ENCODE data around the gene G6PC3.

G6PC3 gene

GRCh38 chr17:44074911-44075285 is 4.4 kb downstream of the G6PC3 start:
- Histone ChIP-seq H3K27ac (ENCODE audit: low read length) (no peak overlapping the region), H3K9ac (ENCODE audit: low read length) (no peak overlapping the region)

GRCh38 chr17:44075598-44076293 is 5.2 kb downstream of the G6PC3 start:
- H3K4me3 ChIP-seq (ENCODE audit: low read length), result no peak overlapping the region
- H3K79me2 ChIP-seq (ENCODE audit: low read length), result peaks cover 25% of the 10 kb centered on the region
- H3F3A ChIP-seq (ENCODE audit: insufficient read depth, low read length), result peaks cover 11% of the 10 kb centered on the region
- no peak overlapping the region for H2AFZ ChIP-seq (ENCODE audit: low read length)
- DNase-seq, result no peak
- no peak for TF ChIP-seq EZH2phosphoT487 (IDR thresholded peaks at IDR 0.05; ENCODE audit: low read length)
- TF ChIP-seq EZH2 (optimal IDR thresholded peaks at IDR 0.05; ENCODE audit: low read depth, low read length), result no peak
- no peak for TF ChIP-seq CTCF (IDR thresholded peaks at IDR 0.05; ENCODE audit: low read length)
- H3K36me3 ChIP-seq (replicated peaks; ENCODE audit: insufficient read depth, low read length), result no peaks in the 10 kb centered on the region
- no peaks in the 10 kb centered on the region for H4K20me1 ChIP-seq (ENCODE audit: insufficient read depth, low read length)
- H3K27ac ChIP-seq (ENCODE audit: low read length), result no peak overlapping the region
- H3K9me2 ChIP-seq (replicated peaks; ENCODE audit: insufficient read depth, low read length), result no peaks in the 10 kb centered on the region
- H3K9me3 ChIP-seq (replicated peaks; ENCODE audit: insufficient read depth, low read length), result no peaks in the 10 kb centered on the region
- H3K27me3 ChIP-seq (replicated peaks; ENCODE audit: insufficient read depth, low read length), result no peaks in the 10 kb centered on the region
- peaks cover 6% of the 10 kb centered on the region for H3K4me1 ChIP-seq (ENCODE audit: low read length)
- H3K4me2 ChIP-seq (ENCODE audit: low read depth, low read length), result no peak overlapping the region
- H3K9ac ChIP-seq (ENCODE audit: low read length), result no peak overlapping the region

More at GRCh38 chr17:44074911-44075285, 4.4 kb downstream of the G6PC3 start:
- no peak overlapping the region for H3K4me2 ChIP-seq (ENCODE audit: low read depth, low read length)
- TF ChIP-seq EZH2phosphoT487 (IDR thresholded peaks at IDR 0.05; ENCODE audit: low read length), result no peak
- TF ChIP-seq CTCF (IDR thresholded peaks at IDR 0.05; ENCODE audit: low read length), result no peak
- TF ChIP-seq EZH2 (optimal IDR thresholded peaks at IDR 0.05; ENCODE audit: low read depth, low read length), result no peak
- peaks cover 25% of the 10 kb centered on the region for H3K79me2 ChIP-seq (ENCODE audit: low read length)
- no peak overlapping the region for H3K4me3 ChIP-seq (ENCODE audit: low read length)
- H3F3A ChIP-seq (ENCODE audit: insufficient read depth, low read length), result peaks cover 16% of the 10 kb centered on the region
- no peaks in the 10 kb centered on the region for H3K9me2 ChIP-seq (replicated peaks; ENCODE audit: insufficient read depth, low read length)
- H2AFZ ChIP-seq (ENCODE audit: low read length), result no peak overlapping the region
- no peaks in the 10 kb centered on the region for H4K20me1 ChIP-seq (ENCODE audit: insufficient read depth, low read length)
- no peak for DNase-seq
- no peaks in the 10 kb centered on the region for H3K27me3 ChIP-seq (replicated peaks; ENCODE audit: insufficient read depth, low read length)
- H3K4me1 ChIP-seq (ENCODE audit: low read length), result peaks cover 8% of the 10 kb centered on the region
- no peaks in the 10 kb centered on the region for H3K36me3 ChIP-seq (replicated peaks; ENCODE audit: insufficient read depth, low read length)
- H3K9me3 ChIP-seq (replicated peaks; ENCODE audit: insufficient read depth, low read length), result no peaks in the 10 kb centered on the region

- Histone ChIP-seq H3K27me3 (replicated peaks; ENCODE audit: insufficient read depth, low read length) (no peaks in the 10 kb centered on the region), H3K9me2 (replicated peaks; ENCODE audit: insufficient read depth, low read length) (no peaks in the 10 kb centered on the region), H4K20me1 (ENCODE audit: insufficient read depth, low read length) (no peaks in the 10 kb centered on the region), H2AFZ (ENCODE audit: low read length) (no peak overlapping the region), H3K4me3 (ENCODE audit: low read length) (no peak overlapping the region), H3K4me1 (ENCODE audit: low read length) (peaks cover 2% of the 10 kb centered on the region), H3K27ac (ENCODE audit: low read length) (no peak overlapping the region), H3K9ac (ENCODE audit: low read length) (no peak overlapping the region), H3F3A (ENCODE audit: insufficient read depth, low read length) (no peaks in the 10 kb centered on the region), H3K4me2 (ENCODE audit: low read depth, low read length) (no peak overlapping the region), H3K36me3 (replicated peaks; ENCODE audit: insufficient read depth, low read length) (no peaks in the 10 kb centered on the region), H3K9me3 (replicated peaks; ENCODE audit: insufficient read depth, low read length) (no peaks in the 10 kb centered on the region), H3K79me2 (ENCODE audit: low read length) (peaks cover 14% of the 10 kb centered on the region)
- no peak for DNase-seq
- TF ChIP-seq EZH2phosphoT487 (IDR thresholded peaks at IDR 0.05; ENCODE audit: low read length) (no peak), CTCF (IDR thresholded peaks at IDR 0.05; ENCODE audit: low read length) (no peak), EZH2 (optimal IDR thresholded peaks at IDR 0.05; ENCODE audit: low read depth, low read length) (no peak)
Measured at GRCh38 chr17:44076716-44077594, 6.4 kb downstream of the G6PC3 start.

Measured in MM.1S (cell line).